HEK293 (cell line): ENCODE data around the gene PDE4D.
A peak's percentile ranks its signal among the peaks of the same experiment; 100 is the strongest.

Experiments
- CTCF ChIA-PET: fragments of 350-600 bp; formaldehyde crosslinking; extraction: SDS; loops from one replicate; lab custom pipeline; 2021; ENCODE audit warnings: antibody characterized with exemption; lab: Yijun Ruan, JAX
- POLR2A ChIA-PET: fragments of 300-600 bp; formaldehyde crosslinking; extraction: SDS; loops from one replicate; lab custom pipeline; 2020; ENCODE audit warnings: antibody characterized with exemption, inconsistent platforms; lab: Yijun Ruan, JAX
- H3K27ac ChIP-seq: fragments of 200-500 bp; sonication (Bioruptor generic); 2 replicates; pipeline ENCODE4 v1.5.1; 2014; ENCODE audit warnings: low read depth, low read length, control low read depth, inconsistent platforms; ENCODE audit errors: extremely low read depth
- H3K36me3 ChIP-seq, 2 experiments: fragments of 200-500 bp in 1 of 2; sonication (Bioruptor generic) in 1 of 2; 1 replicate in 1 of 2; 2 replicates in 1 of 2; pipeline ENCODE4 v1.5.1; 2014 to 2017; ENCODE audit warnings: inconsistent platforms in 2 of 2, low read length in 2 of 2; ENCODE audit not compliant: control insufficient read depth in 2 of 2, insufficient read depth in 1 of 2
- H3K4me1 ChIP-seq: fragments of 200-500 bp; sonication (Bioruptor generic); 2 replicates; pipeline ENCODE4 v1.5.1; 2014; ENCODE audit warnings: mild to moderate bottlenecking, low read length, inconsistent platforms; ENCODE audit not compliant: control insufficient read depth, insufficient read depth
- H3K4me3 ChIP-seq: 2 replicates; pipeline ENCODE4 v1.5.1; 2011; ENCODE audit warnings: low read depth, mild to moderate bottlenecking, control low read depth, low read length, moderate library complexity
- H3K9me3 ChIP-seq: fragments of 200-500 bp; sonication (Bioruptor generic); 2 replicates; pipeline ENCODE4 v1.5.1; 2014; ENCODE audit warnings: low read depth, low read length, inconsistent platforms; ENCODE audit not compliant: control insufficient read depth, insufficient read depth
- FEZF1 ChIP-seq: fragments of 450-650 bp; formaldehyde crosslinking; IDR thresholded peaks from 2 replicates; pipeline ENCODE4 v1.5.1; 2016; ENCODE audit warnings: missing biosample characterization, missing genetic modification characterization
- OSR2 ChIP-seq: fragments of 450-650 bp; formaldehyde crosslinking; IDR thresholded peaks from 2 replicates; pipeline ENCODE4 v1.5.1; 2016; ENCODE audit warnings: missing biosample characterization, missing genetic modification characterization
- WT1 ChIP-seq: fragments of 450-650 bp; formaldehyde crosslinking; IDR thresholded peaks from 2 replicates; pipeline ENCODE4 v1.5.1; 2016; ENCODE audit warnings: missing biosample characterization, missing genetic modification characterization
- ZNF121 ChIP-seq: fragments of 450-650 bp; formaldehyde crosslinking; IDR thresholded peaks from 2 replicates; pipeline ENCODE4 v1.5.1; 2016; ENCODE audit warnings: missing biosample characterization, missing genetic modification characterization
- ZNF132 ChIP-seq: fragments of 450-650 bp; formaldehyde crosslinking; IDR thresholded peaks from 2 replicates; pipeline ENCODE4 v1.5.1; 2017; ENCODE audit warnings: missing biosample characterization, missing genetic modification characterization, borderline replicate concordance
- ZNF202 ChIP-seq: fragments of 450-650 bp; formaldehyde crosslinking; IDR thresholded peaks from 2 replicates; pipeline ENCODE4 v1.5.1; 2016; ENCODE audit warnings: missing biosample characterization, missing genetic modification characterization, borderline replicate concordance
- ZNF23 ChIP-seq: fragments of 450-650 bp; formaldehyde crosslinking; IDR thresholded peaks from 2 replicates; pipeline ENCODE4 v1.5.1; 2016; ENCODE audit warnings: missing biosample characterization, missing genetic modification characterization, borderline replicate concordance
- ZNF274 ChIP-seq, 2 experiments: fragments of 200-500 bp in 1 of 2; fragments of 450-650 bp in 1 of 2; sonication (Bioruptor generic) in 1 of 2; formaldehyde crosslinking in 1 of 2; IDR thresholded peaks; 2 replicates each; pipeline versions ENCODE4 v1.5.1 to v1.6.1; 2014 to 2016; ENCODE audit warnings: borderline replicate concordance in 1 of 2, inconsistent platforms in 1 of 2, low read length in 1 of 2, missing biosample characterization in 1 of 2, missing genetic modification characterization in 1 of 2
- ZNF341 ChIP-seq: fragments of 450-650 bp; formaldehyde crosslinking; IDR thresholded peaks from 2 replicates; pipeline ENCODE4; 2016; ENCODE audit warnings: low read depth, missing biosample characterization, missing genetic modification characterization
- ZNF404 ChIP-seq: fragments of 450-650 bp; formaldehyde crosslinking; IDR thresholded peaks from 2 replicates; pipeline ENCODE4 v1.5.1; 2017; ENCODE audit warnings: missing biosample characterization, missing genetic modification characterization
- ZNF555 ChIP-seq: fragments of 450-650 bp; formaldehyde crosslinking; conservative IDR thresholded peaks from 2 replicates; pipeline ENCODE4 v1.5.1; 2017; ENCODE audit warnings: missing biosample characterization, mild to moderate bottlenecking, missing genetic modification characterization, inconsistent platforms
- TF ChIP-seq, protein P1 (sequence below): fragments of 450-650 bp; formaldehyde crosslinking; IDR thresholded peaks from 2 replicates; pipeline ENCODE4 v1.5.1; 2017; ENCODE audit warnings: missing biosample characterization, missing genetic modification characterization
- TF ChIP-seq, protein P2 (sequence below): fragments of 450-650 bp; formaldehyde crosslinking; IDR thresholded peaks from 2 replicates; pipeline ENCODE4 v1.5.1; 2016; ENCODE audit warnings: missing biosample characterization, missing genetic modification characterization, low read depth
- TF ChIP-seq, protein P3 (sequence below): fragments of 450-650 bp; formaldehyde crosslinking; IDR thresholded peaks from 2 replicates; pipeline ENCODE4 v1.5.1; 2016; ENCODE audit warnings: missing biosample characterization, missing genetic modification characterization
- TF ChIP-seq, protein P4 (sequence below): fragments of 450-650 bp; IDR thresholded peaks from 2 replicates; pipeline ENCODE4 v1.5.1; 2018; ENCODE audit warnings: missing biosample characterization, missing genetic modification characterization

The PDE4D gene

DNA sequence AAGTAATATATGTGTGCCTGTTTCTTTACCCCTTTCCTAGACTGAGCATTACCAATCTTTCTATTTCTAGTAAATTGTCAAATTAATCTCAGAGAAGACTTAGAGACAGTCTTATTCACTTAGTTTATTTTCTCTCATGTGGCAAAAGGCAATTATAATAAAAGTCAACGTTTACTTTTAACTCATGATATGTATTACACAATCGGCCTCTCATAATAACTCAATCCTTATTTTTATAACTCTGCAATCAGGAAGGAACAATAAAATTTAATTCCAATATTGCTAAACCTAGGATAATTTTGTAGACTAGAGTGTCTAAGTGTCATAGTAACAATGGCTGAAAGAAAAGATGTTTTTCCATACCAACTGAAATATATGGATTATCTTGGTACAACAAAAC, 214.6 kb downstream of the PDE4D start:
- ChIA-PET CTCF (interaction anchor here (0.9 to 1.0 kb wide), 3 partner anchors 45 to 173 kb away, joined by 4 to 5 read pairs (median 4); no protein-coding TSS in a partner anchor), POLR2A (no interaction called here)
- Histone ChIP-seq H3K9me3 (no peaks in the 10 kb centered on the region), H3K27ac (no peak overlapping the region), H3K4me3 (no peak overlapping the region), H3K36me3 (no peaks in the 10 kb centered on the region)
- TF ChIP-seq ZNF274 (IDR thresholded peaks at IDR 0.05; ENCODE audit: low read length) (no peak), ZNF274 (tag by site-specific recombination; IDR thresholded peaks at IDR 0.05; ENCODE audit: borderline replicate concordance) (no peak)
- TF ChIP-seq, protein P1, sequence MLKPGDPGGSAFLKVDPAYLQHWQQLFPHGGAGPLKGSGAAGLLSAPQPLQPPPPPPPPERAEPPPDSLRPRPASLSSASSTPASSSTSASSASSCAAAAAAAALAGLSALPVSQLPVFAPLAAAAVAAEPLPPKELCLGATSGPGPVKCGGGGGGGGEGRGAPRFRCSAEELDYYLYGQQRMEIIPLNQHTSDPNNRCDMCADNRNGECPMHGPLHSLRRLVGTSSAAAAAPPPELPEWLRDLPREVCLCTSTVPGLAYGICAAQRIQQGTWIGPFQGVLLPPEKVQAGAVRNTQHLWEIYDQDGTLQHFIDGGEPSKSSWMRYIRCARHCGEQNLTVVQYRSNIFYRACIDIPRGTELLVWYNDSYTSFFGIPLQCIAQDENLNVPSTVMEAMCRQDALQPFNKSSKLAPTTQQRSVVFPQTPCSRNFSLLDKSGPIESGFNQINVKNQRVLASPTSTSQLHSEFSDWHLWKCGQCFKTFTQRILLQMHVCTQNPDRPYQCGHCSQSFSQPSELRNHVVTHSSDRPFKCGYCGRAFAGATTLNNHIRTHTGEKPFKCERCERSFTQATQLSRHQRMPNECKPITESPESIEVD (tag by site-specific recombination), result 0 out of 2 replicates have a peak, but pooled peaks have one; percentile 9
- TF ChIP-seq, all 188 proteins: peak for 1
- H3K4me1 ChIP-seq, result no peaks in the 10 kb centered on the region

DNA sequence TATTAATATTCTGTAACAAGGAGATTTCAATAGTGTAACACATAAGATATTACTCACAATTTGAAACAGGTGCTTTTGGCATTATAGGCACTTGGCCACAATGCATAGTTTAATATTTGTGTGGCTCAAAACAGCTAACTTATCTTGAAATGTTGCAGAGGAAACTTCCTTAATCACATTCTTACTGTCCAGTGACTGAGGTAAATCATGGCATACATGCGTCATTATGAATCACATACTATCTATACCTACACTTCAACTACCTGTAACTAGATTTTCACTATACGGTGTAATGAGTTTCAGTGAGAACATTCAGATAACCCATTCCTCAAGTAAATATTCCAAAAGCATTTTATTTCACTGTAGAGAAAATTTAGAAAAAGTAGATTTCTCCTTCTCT, 218.8 kb downstream of the PDE4D start:
- TF ChIP-seq FEZF1, result no peak
- no peak for TF ChIP-seq ZNF341
- TF ChIP-seq, protein P2, sequence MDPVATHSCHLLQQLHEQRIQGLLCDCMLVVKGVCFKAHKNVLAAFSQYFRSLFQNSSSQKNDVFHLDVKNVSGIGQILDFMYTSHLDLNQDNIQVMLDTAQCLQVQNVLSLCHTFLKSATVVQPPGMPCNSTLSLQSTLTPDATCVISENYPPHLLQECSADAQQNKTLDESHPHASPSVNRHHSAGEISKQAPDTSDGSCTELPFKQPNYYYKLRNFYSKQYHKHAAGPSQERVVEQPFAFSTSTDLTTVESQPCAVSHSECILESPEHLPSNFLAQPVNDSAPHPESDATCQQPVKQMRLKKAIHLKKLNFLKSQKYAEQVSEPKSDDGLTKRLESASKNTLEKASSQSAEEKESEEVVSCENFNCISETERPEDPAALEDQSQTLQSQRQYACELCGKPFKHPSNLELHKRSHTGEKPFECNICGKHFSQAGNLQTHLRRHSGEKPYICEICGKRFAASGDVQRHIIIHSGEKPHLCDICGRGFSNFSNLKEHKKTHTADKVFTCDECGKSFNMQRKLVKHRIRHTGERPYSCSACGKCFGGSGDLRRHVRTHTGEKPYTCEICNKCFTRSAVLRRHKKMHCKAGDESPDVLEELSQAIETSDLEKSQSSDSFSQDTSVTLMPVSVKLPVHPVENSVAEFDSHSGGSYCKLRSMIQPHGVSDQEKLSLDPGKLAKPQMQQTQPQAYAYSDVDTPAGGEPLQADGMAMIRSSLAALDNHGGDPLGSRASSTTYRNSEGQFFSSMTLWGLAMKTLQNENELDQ (tag by site-specific recombination), result no peak
- no peak for TF ChIP-seq ZNF202
- TF ChIP-seq ZNF555 (tag by site-specific recombination), result no peak
- TF ChIP-seq WT1 (tag by site-specific recombination), result no peak
- TF ChIP-seq, protein P3, sequence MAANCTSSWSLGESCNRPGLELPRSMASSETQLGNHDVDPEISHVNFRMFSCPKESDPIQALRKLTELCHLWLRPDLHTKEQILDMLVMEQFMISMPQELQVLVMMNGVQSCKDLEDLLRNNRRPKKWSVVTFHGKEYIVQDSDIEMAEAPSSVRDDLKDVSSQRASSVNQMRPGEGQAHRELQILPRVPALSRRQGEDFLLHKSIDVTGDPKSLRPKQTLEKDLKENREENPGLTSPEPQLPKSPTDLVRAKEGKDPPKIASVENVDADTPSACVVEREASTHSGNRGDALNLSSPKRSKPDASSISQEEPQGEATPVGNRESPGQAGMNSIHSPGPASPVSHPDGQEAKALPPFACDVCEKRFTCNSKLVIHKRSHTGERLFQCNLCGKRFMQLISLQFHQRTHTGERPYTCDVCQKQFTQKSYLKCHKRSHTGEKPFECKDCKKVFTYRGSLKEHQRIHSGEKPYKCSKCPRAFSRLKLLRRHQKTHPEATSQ (tag by site-specific recombination), result no peak
- TF ChIP-seq ZNF132, result no peak
- no peak for TF ChIP-seq ZNF121 (tag by site-specific recombination)
- no peak for TF ChIP-seq ZNF404
- TF ChIP-seq OSR2 (tag by site-specific recombination), result no peak
- TF ChIP-seq, protein P4, sequence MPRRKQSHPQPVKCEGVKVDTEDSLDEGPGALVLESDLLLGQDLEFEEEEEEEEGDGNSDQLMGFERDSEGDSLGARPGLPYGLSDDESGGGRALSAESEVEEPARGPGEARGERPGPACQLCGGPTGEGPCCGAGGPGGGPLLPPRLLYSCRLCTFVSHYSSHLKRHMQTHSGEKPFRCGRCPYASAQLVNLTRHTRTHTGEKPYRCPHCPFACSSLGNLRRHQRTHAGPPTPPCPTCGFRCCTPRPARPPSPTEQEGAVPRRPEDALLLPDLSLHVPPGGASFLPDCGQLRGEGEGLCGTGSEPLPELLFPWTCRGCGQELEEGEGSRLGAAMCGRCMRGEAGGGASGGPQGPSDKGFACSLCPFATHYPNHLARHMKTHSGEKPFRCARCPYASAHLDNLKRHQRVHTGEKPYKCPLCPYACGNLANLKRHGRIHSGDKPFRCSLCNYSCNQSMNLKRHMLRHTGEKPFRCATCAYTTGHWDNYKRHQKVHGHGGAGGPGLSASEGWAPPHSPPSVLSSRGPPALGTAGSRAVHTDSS (tag by site-specific recombination), result no peak
- no peak for TF ChIP-seq ZNF23 (tag by site-specific recombination)
- Histone ChIP-seq H3K36me3 (no peaks in the 10 kb centered on the region), H3K9me3 (no peaks in the 10 kb centered on the region), H3K4me3 (no peak overlapping the region), H3K27ac (no peak overlapping the region), H3K4me1 (no peaks in the 10 kb centered on the region; the same call in 1 of the 2 replicates)
- POLR2A ChIA-PET, result no interaction called here
- CTCF ChIA-PET, result interaction anchor here (1.5 to 4.7 kb wide), 5 partner anchors 13 to 285 kb away, joined by 6 to 81 read pairs (median 38); no protein-coding TSS in a partner anchor
